Dendritic cell treated with granulocyte-macrophage colony-stimulating factor and Interleukin-4, amounts not matched to agents 40 ng/mL and 50 ng/mL, for 4 days (primary cell): Measurements from ENCODE around the gene ABLIM1.

Experiments
- H3K27ac Mint-ChIP-seq: one replicate; pipeline ENCODE4 v1.8.0; 2022; ENCODE audit warnings: mild to moderate bottlenecking, mixed read lengths
- H3K27me3 Mint-ChIP-seq: one replicate; pipeline ENCODE4 v1.8.0; 2022; ENCODE audit warnings: mild to moderate bottlenecking, mixed read lengths
- H3K36me3 Mint-ChIP-seq: one replicate; pipeline ENCODE4 v1.8.0; 2022; ENCODE audit warnings: low read depth, mixed read lengths
- H3K4me1 Mint-ChIP-seq: one replicate; pipeline ENCODE4 v1.8.0; 2022; ENCODE audit warnings: low read depth, mixed read lengths
- H3K4me3 Mint-ChIP-seq: one replicate; pipeline ENCODE4 v1.8.0; 2022; ENCODE audit warnings: mild to moderate bottlenecking, moderate library complexity, mixed read lengths
- H3K9me3 Mint-ChIP-seq: one replicate; pipeline ENCODE4 v1.8.0; 2022; ENCODE audit warnings: mixed read lengths
- intact Hi-C: fragments of 100-400 bp; cut with micrococcal nuclease; formaldehyde crosslinking; loops from one replicate; pipeline ENCODE4 v1.15.0; 2022

Gene ABLIM1

DNA sequence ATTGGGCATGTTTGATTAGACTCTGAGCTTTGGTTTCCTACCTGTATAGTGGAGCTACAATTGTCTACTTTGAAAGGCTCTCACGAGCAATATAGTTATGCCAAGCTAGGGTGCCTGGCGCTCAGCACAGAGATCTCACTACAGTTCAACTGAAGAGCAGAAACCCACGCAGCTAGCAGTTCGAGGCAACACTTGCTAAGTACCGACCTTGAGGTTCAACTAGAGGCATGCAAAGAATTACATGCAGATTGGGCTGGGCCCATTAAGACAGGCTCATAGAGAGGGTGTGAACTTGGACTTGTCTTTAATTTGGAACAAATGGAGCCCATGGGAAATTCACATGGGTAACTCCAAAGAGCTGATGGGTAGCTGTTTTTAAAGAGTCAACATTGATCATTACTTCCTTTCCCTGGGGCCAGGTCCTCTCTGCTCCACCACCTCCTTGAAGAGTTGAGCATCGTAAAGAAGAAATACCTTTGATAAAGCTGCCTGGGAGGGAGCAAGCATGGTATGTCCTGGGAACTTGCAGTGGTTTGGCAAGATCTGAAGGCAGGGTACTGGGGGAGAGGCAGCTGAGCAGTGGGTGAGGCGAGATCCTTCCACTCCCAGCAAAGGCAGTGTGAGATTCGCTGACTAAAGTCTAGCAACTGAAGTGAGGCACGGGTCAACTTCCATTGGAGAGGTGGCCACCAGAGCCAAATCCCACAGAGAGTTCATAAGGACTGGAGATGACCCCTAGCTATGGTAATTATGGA lies 228.3 kb downstream of the ABLIM1 start:
- no peak overlapping the region for H3K4me3 Mint-ChIP-seq
- H3K9me3 Mint-ChIP-seq = no peaks in the 10 kb centered on the region
- H3K27ac Mint-ChIP-seq = no peak overlapping the region
- peaks cover 4% of the 10 kb centered on the region for H3K4me1 Mint-ChIP-seq
- intact Hi-C loops = no loop called here
- H3K27me3 Mint-ChIP-seq = peaks cover 1% of the 10 kb centered on the region
- H3K36me3 Mint-ChIP-seq = no peaks in the 10 kb centered on the region

- Mint-ChIP-seq H3K9me3 (no peaks in the 10 kb centered on the region), H3K27me3 (peaks cover 1% of the 10 kb centered on the region), H3K4me3 (no peak overlapping the region), H3K4me1 (no peaks in the 10 kb centered on the region), H3K27ac (no peak overlapping the region), H3K36me3 (no peaks in the 10 kb centered on the region)
- intact Hi-C loops = no loop called here
Measured at GRCh38 chr10:114427124-114427852, 230.8 kb downstream of the ABLIM1 start.

DNA sequence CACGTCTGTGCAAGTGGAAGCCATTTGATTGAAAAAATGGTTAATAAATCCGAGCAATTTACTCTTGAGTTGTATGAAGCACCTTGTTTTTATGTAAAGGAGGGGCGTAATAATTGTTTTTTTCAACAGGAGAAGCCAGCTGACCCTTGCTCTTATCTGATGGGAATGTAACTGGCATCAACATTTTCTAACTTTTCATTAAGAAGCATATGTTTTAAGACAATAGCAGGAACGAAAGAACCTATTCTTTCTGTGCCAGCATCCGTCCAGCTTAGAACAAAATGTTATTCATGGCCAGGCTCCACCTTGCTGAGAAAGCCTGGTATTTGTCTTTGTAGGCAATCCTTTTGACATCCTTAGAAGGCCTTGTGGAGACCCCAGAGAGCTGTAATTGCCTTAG lies 231.6 kb downstream of the ABLIM1 start:
- intact Hi-C loops = no loop called here
- H3K4me3 Mint-ChIP-seq = no peak overlapping the region
- peaks cover 1% of the 10 kb centered on the region for H3K27me3 Mint-ChIP-seq
- H3K36me3 Mint-ChIP-seq = no peaks in the 10 kb centered on the region
- no peaks in the 10 kb centered on the region for H3K9me3 Mint-ChIP-seq
- H3K4me1 Mint-ChIP-seq = no peaks in the 10 kb centered on the region
- H3K27ac Mint-ChIP-seq = no peak overlapping the region

DNA sequence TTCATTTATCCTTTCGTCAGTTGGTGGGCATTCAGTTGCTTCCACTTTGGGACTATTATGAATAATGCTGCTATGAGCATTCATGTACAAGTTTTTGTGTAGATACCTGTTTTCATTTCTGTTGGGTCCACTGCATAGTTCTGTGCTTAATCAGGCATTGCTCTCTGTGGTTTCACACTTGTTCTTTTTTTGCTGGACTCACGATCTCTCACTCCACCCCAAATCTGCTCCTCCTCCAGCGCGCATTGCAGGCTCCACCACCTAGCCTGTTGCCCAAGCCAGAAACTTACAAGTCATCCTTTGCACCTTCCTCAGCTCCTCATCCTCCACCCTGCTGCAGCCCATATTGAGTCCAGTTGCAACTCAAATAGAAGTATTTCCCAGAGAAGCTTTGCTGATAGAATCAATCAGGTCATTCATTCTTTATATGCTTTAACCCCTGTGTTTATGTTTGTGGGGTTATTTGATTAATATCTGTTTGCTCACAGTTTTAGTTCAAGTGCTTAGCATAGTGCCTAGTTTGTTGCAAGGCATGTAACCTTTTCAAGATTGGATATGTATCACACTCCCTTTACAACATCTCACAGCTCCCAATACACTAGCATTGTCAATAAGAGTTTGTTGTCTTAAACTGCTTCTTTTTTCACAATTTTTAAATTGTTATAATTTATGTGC lies 237.1 kb downstream of the ABLIM1 start:
- Mint-ChIP-seq H3K9me3 (no peaks in the 10 kb centered on the region), H3K27me3 (peaks cover 3% of the 10 kb centered on the region), H3K4me1 (no peaks in the 10 kb centered on the region), H3K27ac (no peak overlapping the region), H3K4me3 (no peak overlapping the region), H3K36me3 (no peaks in the 10 kb centered on the region)
- intact Hi-C loops = no loop called here

- Mint-ChIP-seq H3K4me3 (no peak overlapping the region), H3K27ac (no peak overlapping the region), H3K27me3 (peaks cover 3% of the 10 kb centered on the region), H3K36me3 (no peaks in the 10 kb centered on the region), H3K4me1 (peaks cover 6% of the 10 kb centered on the region), H3K9me3 (no peaks in the 10 kb centered on the region)
- intact Hi-C loops = no loop called here
Measured at GRCh38 chr10:114418109-114418508, 240.0 kb downstream of the ABLIM1 start.

GRCh38 chr10:114412907-114413797 lies 244.9 kb downstream of the ABLIM1 start:
- H3K27me3 Mint-ChIP-seq = peaks cover 7% of the 10 kb centered on the region
- no peak overlapping the region for H3K27ac Mint-ChIP-seq
- no peaks in the 10 kb centered on the region for H3K36me3 Mint-ChIP-seq
- H3K4me1 Mint-ChIP-seq = peaks cover 15% of the 10 kb centered on the region
- no peak overlapping the region for H3K4me3 Mint-ChIP-seq
- intact Hi-C loops = no loop called here
- no peaks in the 10 kb centered on the region for H3K9me3 Mint-ChIP-seq

DNA sequence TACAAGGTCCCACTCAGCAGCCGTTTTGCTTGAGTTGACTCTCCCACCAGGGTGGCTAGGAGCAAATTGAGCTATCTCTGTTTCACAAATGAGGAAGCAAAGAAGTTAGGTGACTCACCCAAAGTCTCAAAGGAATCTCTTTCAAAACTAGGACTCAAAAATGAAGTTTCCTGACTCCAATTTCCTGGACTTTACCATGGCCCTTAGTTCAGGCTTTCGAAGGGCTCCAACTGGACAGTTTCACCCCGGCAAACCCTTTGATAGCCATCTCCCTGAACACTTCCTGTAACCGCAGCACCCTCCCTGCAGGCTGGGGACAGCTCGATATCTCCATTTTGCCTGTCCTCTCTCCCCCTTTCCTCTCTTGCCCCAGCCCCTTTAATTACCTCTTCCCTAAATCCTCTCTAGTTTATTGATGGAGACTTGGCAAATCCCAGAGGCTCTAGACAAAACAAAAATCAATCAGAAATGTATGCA lies 249.1 kb downstream of the ABLIM1 start:
- H3K27me3 Mint-ChIP-seq = peaks cover 28% of the 10 kb centered on the region
- no peak overlapping the region for H3K27ac Mint-ChIP-seq
- no peak overlapping the region for H3K4me3 Mint-ChIP-seq
- H3K4me1 Mint-ChIP-seq = peaks cover 24% of the 10 kb centered on the region
- H3K36me3 Mint-ChIP-seq = no peaks in the 10 kb centered on the region
- intact Hi-C loops = no loop called here
- no peaks in the 10 kb centered on the region for H3K9me3 Mint-ChIP-seq

GRCh38 chr10:114408112-114408967 lies 249.7 kb downstream of the ABLIM1 start:
- Mint-ChIP-seq H3K27ac (no peak overlapping the region), H3K9me3 (no peaks in the 10 kb centered on the region), H3K36me3 (no peaks in the 10 kb centered on the region), H3K4me1 (peaks cover 20% of the 10 kb centered on the region), H3K4me3 (no peak overlapping the region), H3K27me3 (peaks cover 34% of the 10 kb centered on the region)
- intact Hi-C loops = no loop called here

- Mint-ChIP-seq H3K4me1 (peaks cover 9% of the 10 kb centered on the region), H3K36me3 (no peaks in the 10 kb centered on the region), H3K27me3 (peaks cover 50% of the 10 kb centered on the region)
Measured at GRCh38 chr10:114406455-114406854, 251.6 kb downstream of the ABLIM1 start.

GRCh38 chr10:114405011-114405350 lies 253.1 kb downstream of the ABLIM1 start:
- H3K4me1 Mint-ChIP-seq = peaks cover 9% of the 10 kb centered on the region
- no peaks in the 10 kb centered on the region for H3K9me3 Mint-ChIP-seq
- no peak overlapping the region for H3K27ac Mint-ChIP-seq
- H3K36me3 Mint-ChIP-seq = no peaks in the 10 kb centered on the region
- H3K27me3 Mint-ChIP-seq = peaks cover 61% of the 10 kb centered on the region
- no peak overlapping the region for H3K4me3 Mint-ChIP-seq
- intact Hi-C loops = no loop called here

More at GRCh38 chr10:114406455-114406854, 251.6 kb downstream of the ABLIM1 start:
- Mint-ChIP-seq H3K27ac (no peak overlapping the region), H3K9me3 (no peaks in the 10 kb centered on the region), H3K4me3 (no peak overlapping the region)
- intact Hi-C loops = no loop called here

DNA sequence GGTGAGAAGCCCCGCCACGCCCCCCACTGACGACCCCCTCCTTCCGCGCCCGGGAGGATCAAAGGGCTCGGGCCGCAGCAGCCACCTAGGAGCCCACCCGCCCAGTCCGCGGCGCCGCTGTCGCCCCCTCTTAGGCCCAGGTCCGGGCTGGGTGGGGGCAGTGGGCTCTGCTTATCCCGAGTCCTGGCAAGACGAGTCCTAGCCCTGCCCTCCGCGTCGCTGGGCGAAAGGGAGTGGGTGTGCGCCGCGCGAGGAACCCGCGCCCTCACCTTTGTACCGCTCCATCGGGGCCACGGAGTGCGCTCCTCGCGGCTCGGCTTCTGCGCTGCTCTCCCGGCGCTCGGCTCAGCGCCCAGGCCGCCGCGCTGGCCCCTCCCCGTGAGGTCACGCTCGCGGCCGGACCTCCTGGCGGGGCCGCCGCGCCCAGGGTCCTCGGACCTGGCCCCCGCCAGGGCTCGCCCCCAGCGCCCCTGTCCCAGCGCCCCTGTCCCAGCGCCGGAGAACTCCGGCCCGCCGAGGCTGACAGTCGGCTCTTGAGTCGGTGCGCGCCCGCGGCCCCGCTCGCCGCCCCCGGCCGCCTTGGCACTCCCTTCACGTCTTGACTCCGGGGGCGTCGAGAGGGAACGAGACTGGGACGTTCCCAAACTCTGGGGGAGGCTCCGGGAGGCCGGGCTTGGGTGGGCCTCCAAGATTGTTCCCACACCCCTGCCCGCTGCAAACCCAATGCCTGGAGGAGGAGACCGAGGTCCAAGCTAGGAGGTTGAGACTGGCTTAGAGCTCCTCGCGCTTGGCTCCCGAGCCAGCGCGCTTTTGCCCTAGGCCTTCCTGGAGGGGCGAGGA lies 253.7 kb downstream of the ABLIM1 start, which contains the start of gene AFAP1L2:
Gene AFAP1L2 (minus strand): TSS at position 332 of the 840 bp plus-strand sequence. CDS start 47 bp downstream, at position 285.
- intact Hi-C loops = no loop called here
- Mint-ChIP-seq H3K4me1 (peaks cover 9% of the 10 kb centered on the region), H3K27me3 (peaks cover 67% of the 10 kb centered on the region), H3K27ac (no peak within 1 kb of the TSS), H3K36me3 (no peaks in the 10 kb centered on the region), H3K4me3 (no peak within 1 kb of the TSS), H3K9me3 (no peaks in the 10 kb centered on the region)

GRCh38 chr10:114403541-114404161 lies 254.4 kb downstream of the ABLIM1 start:
- H3K27ac Mint-ChIP-seq = no peak overlapping the region
- H3K27me3 Mint-ChIP-seq = peaks cover 64% of the 10 kb centered on the region
- H3K9me3 Mint-ChIP-seq = no peaks in the 10 kb centered on the region
- peaks cover 9% of the 10 kb centered on the region for H3K4me1 Mint-ChIP-seq
- no peak overlapping the region for H3K4me3 Mint-ChIP-seq
- intact Hi-C loops = no loop called here
- no peaks in the 10 kb centered on the region for H3K36me3 Mint-ChIP-seq
